SU-DHL-6 (cell line): Measurements from ENCODE around the gene FXYD4.

ENCODE experiments used
- EZH2phosphoT487 ChIP-seq: fragments of 200-600 bp; sonication (generic), shearing (Covaris generic); conservative IDR thresholded peaks from 2 replicates; pipeline ENCODE4 v1.6.1; 2018; ENCODE audit warnings: mild to moderate bottlenecking, antibody characterized with exemption, low read length, moderate library complexity, mixed read lengths
- TF ChIP-seq, protein P1 (sequence below): fragments of 200-600 bp; sonication (generic); IDR thresholded peaks from one replicate; pipeline ENCODE4 v1.5.1; 2017; ENCODE audit warnings: antibody characterized with exemption, mild to moderate bottlenecking, low read length, moderate library complexity; ENCODE audit not compliant: insufficient read depth, poor library complexity, severe bottlenecking

DNA sequence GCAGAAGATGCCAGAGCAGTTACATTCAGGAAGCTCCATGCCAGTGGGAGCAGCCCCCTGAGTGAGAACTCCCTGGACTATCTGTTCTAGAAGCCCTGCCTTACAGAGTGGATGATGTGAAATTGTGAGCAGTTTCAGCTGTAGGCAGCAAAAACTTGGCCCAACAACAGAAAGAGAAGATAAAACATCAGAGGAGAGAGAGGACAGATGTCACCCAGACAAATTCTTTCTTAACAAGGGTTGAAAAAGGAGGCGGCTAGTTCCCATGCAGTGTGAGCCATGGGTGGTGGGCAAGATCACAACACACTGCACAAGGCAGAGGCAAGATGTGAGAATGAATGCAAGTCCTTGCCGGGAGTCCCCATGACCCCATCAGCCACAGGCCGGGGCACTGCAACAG is 46.6 kb upstream of the FXYD4 start:
- TF ChIP-seq, protein P1, sequence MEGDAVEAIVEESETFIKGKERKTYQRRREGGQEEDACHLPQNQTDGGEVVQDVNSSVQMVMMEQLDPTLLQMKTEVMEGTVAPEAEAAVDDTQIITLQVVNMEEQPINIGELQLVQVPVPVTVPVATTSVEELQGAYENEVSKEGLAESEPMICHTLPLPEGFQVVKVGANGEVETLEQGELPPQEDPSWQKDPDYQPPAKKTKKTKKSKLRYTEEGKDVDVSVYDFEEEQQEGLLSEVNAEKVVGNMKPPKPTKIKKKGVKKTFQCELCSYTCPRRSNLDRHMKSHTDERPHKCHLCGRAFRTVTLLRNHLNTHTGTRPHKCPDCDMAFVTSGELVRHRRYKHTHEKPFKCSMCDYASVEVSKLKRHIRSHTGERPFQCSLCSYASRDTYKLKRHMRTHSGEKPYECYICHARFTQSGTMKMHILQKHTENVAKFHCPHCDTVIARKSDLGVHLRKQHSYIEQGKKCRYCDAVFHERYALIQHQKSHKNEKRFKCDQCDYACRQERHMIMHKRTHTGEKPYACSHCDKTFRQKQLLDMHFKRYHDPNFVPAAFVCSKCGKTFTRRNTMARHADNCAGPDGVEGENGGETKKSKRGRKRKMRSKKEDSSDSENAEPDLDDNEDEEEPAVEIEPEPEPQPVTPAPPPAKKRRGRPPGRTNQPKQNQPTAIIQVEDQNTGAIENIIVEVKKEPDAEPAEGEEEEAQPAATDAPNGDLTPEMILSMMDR, result no peak
- no peak for TF ChIP-seq EZH2phosphoT487
